MM.1S (cell line): ENCODE results near the gene SULF2.

Experiments used
- CTCF ChIP-seq: fragments of 300-600 bp; sonication (generic); IDR thresholded peaks from 2 replicates; pipeline ENCODE4 v1.5.1; 2016; ENCODE audit warnings: antibody characterized with exemption, low read length, mixed read lengths
- EZH2phosphoT487 ChIP-seq: fragments of 300-600 bp; sonication (generic); IDR thresholded peaks from 2 replicates; pipeline ENCODE4 v1.6.1; 2018; ENCODE audit warnings: antibody characterized with exemption, low read length

DNA sequence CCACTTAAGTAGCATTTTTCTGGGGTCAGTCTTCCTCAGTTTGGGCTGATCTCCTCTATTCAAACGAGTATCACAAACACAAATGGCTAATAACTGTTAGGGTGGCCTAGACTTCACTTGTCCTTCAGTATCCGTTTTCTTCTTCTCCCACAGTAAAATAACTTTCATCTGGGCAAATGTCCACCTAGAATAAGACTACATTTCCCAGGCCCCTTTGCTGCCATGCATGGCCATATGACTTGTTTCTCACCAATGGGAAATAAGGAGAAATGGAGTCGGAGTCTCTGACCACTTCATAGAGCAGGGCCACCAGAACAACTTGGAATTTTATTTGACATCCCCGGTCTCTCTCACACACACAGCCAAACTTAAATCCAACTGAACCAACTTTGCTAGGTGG lies 51.4 kb downstream of the SULF2 start:
- TF ChIP-seq CTCF (no peak), EZH2phosphoT487 (no peak)
